PC-9 (cell line): Measurements from ENCODE around the gene MANEAL.

Experiments
- CTCF ChIP-seq: fragments of 200-600 bp; sonication (generic); conservative IDR thresholded peaks from 2 replicates; pipeline ENCODE4 v1.6.1; 2017; ENCODE audit warnings: mixed run types, antibody characterized with exemption, mild to moderate bottlenecking, moderate library complexity
- EZH2 ChIP-seq: fragments of 200-600 bp; sonication (generic); IDR thresholded peaks from 2 replicates; pipeline ENCODE4 v1.8.0; 2017; ENCODE audit warnings: antibody characterized with exemption, low read depth

GRCh38 chr1:37794372-37795339, 1.0 kb downstream of the MANEAL start:
- TF ChIP-seq CTCF (no peak; the same call in 1 of the 2 replicates), EZH2 (no peak)
